ENCODE measurements around the gene MT1E.
"Not testable (repeated sequence)": the region's sequence is repeated elsewhere in the genome, so short reads cannot be mapped to it uniquely, and the experiment has no call there.

MT1E gene

DNA sequence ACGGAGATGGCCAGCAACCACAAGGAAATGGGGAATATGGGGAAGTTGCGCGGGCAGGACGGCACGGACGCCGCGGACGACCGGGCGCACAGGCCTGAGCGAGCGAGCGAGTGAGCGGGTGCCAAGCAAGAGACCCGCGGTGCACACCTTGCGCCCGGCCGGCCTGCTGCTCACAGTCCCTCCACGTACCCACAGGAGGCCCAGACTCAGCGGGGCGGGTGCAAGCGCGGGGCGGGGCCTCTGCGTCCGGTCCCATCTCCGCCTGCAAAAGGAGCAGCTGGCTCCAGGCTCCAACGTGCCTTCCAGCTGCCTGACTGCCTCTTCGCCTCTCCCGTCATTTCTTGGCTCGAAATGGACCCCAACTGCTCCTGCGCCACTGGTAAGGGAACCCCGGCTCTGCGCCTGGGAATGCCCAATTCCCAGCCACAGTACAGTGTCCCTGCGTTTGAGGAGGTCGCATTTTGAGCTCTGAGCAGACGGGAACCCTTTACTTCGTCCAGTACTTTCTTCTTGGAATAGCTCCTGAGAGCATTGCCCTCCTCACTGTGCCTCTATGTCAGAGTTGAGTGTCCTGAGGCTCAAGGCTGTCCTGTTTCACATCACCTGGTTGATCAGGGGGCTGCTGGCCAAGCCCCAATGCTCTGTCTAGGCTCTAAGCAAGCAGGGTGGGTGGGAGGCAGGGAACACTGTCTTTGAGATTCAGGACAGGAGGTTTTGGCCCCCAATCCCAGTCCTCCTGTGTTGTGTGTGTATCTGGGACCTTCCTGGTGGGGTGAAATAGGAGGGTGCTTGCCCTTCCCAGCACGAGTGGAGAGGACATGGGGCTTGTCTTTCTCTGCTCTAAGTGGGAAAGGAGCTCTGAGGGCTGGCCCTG lies 8.1 kb upstream of the MT1E start:
- Histone ChIP-seq H3K36me3 (ENCODE audit: control insufficient read depth, insufficient read depth, low read length, severe bottlenecking) (no peaks in the 10 kb centered on the region), H3K27me3 (replicated peaks; ENCODE audit: control insufficient read depth, insufficient read depth, low read length) (no peaks in the 10 kb centered on the region), H3K4me3 (ENCODE audit: low read length) (peak overlapping the region; percentile 78), H3K4me1 (ENCODE audit: control insufficient read depth, insufficient read depth, low read length) (peaks cover 19% of the 10 kb centered on the region), H3K9me3 (ENCODE audit: control insufficient read depth, low read length) (no peaks in the 10 kb centered on the region), H3K9ac (ENCODE audit: low read length) (peak overlapping the region; percentile 81)
- peak; percentile 28 for DNase-seq (ENCODE audit: low read depth)

DNA sequence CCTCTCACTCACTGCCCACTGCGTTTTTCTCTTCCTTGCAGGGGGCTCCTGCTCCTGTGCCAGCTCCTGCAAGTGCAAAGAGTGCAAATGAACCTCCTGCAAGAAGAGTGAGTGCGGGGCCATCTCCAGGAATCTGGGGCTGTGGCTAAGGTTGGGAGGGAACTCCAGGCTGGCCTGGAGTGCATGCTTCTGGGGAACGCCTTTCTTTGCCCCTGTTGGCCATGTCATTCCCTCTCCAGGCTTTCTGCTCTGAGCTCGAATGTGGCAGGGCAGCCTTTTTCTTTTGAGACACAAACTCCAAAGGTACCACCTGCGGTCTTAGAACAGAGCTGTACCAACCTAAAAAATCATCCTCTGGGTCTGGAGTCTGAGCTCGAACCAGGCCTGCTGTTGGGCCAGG lies 7.4 kb upstream of the MT1E start:
- no peaks in the 10 kb centered on the region for H3K9me3 ChIP-seq (ENCODE audit: control insufficient read depth, low read length)
- peaks cover 16% of the 10 kb centered on the region for H3K4me1 ChIP-seq (ENCODE audit: control insufficient read depth, insufficient read depth, low read length)
- no peak overlapping the region for H3K9ac ChIP-seq (ENCODE audit: low read length)
- no peak overlapping the region for H3K4me3 ChIP-seq (ENCODE audit: low read length)
- H3K27me3 ChIP-seq (replicated peaks; ENCODE audit: control insufficient read depth, insufficient read depth, low read length), result no peaks in the 10 kb centered on the region
- H3K36me3 ChIP-seq (ENCODE audit: control insufficient read depth, insufficient read depth, low read length, severe bottlenecking), result no peaks in the 10 kb centered on the region
- DNase-seq (ENCODE audit: low read depth), result no peak

DNA sequence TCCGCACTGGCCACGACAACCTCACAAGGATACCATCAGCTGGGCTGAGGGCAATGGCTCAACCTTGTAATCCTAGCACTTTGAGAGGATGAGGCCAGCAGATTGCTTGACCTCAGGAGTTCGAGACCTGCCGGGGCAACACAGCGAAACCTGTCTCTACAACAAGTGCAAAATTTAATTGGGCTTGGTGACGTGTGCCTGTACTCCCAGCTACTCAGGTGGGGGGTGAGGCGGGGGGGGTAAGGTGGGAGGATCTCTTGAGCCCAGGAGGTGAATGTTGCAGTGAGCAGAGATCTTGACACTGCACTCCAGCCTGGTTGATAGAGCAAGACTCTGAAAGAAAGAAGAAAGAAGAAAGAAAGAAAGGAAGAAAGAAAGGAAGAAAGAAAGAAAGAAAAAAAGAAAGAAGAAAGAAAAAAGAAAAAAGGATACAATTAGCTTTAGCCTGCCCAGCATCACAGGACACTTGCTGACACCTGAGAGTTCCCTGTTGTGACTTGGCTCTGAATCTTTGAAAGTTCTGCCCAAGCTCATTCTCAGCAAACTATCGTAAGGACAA lies 5.2 kb upstream of the MT1E start:
- no peak overlapping the region for H3K9ac ChIP-seq (ENCODE audit: low read length)
- DNase-seq (ENCODE audit: low read depth), result no peak
- H3K4me1 ChIP-seq (ENCODE audit: control insufficient read depth, insufficient read depth, low read length), result peaks cover 16% of the 10 kb centered on the region
- H3K36me3 ChIP-seq (ENCODE audit: control insufficient read depth, insufficient read depth, low read length, severe bottlenecking), result no peaks in the 10 kb centered on the region
- no peak overlapping the region for H3K4me3 ChIP-seq (ENCODE audit: low read length)
- no peaks in the 10 kb centered on the region for H3K27me3 ChIP-seq (replicated peaks; ENCODE audit: control insufficient read depth, insufficient read depth, low read length)
- H3K9me3 ChIP-seq (ENCODE audit: control insufficient read depth, low read length), result no peaks in the 10 kb centered on the region

DNA sequence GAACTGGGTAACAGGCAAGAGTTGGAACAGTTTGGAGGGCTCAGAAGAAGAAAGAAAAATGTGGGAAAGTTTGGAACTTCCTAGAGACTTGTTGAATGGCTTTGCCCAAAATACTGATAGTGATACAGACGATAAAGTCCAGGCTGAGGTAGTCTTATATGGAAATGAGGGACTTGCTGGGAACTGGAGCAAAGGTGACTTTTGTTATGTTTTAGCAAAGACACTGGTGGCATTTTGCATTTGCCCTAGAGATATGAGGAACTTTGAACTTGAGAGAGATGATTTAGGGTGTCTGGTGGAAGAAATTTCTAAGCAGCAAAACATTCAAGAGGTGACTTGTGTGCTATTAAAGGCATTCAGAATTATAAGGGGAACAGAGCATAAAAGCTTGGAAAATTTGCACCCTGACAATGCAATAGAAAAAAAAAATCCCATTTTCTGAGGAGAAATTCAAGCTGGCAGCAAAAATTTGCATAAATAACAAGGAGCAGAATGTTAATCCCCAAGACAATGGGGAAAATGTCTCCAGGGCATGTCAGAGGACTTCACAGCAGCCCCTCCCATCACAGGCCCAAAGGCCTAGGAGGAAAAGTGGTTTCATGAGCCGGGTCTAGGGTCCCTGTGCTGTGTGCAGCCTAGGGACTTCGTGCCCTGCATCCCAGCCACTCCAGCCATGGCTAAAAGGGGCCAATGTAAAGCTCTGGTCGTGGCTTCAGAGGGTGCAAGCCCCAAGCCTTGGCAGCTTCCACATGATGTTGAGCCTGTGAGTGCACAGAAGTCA lies 3.7 kb upstream of the MT1E start:
- DNase-seq (ENCODE audit: low read depth); H3K27me3 ChIP-seq (replicated peaks; ENCODE audit: control insufficient read depth, insufficient read depth, low read length): not testable (repeated sequence)

DNA sequence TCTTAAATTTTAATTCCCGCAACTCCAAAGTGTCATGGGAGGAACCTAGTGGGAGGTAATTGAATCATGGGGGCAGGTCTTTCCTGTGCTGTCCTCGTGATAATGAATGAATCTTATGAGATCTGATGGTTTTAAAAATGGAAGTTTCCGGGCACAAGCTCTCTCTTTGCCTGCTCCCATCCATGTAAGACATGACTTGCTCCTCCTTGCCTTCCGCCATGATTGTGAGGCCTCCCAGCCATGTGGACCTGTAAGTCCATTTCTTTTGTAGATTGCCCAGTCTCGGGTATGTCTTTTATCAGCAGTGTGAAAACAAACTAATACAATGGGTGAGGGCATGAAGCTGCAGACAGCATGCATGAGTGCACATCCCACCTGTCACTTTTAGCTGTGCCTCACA lies 2.4 kb upstream of the MT1E start:
- not testable (repeated sequence) for H3K27me3 ChIP-seq (replicated peaks; ENCODE audit: control insufficient read depth, insufficient read depth, low read length); DNase-seq (ENCODE audit: low read depth); H3K36me3 ChIP-seq (ENCODE audit: control insufficient read depth, insufficient read depth, low read length, severe bottlenecking); H3K9ac ChIP-seq (ENCODE audit: low read length); H3K9me3 ChIP-seq (ENCODE audit: control insufficient read depth, low read length); H3K4me3 ChIP-seq (ENCODE audit: low read length)
- peaks cover 22% of the 10 kb centered on the region for H3K4me1 ChIP-seq (ENCODE audit: control insufficient read depth, insufficient read depth, low read length)

More for the DNA sequence above, 3.7 kb upstream of the MT1E start:
- H3K4me3 ChIP-seq (ENCODE audit: low read length); H3K9ac ChIP-seq (ENCODE audit: low read length); H3K36me3 ChIP-seq (ENCODE audit: control insufficient read depth, insufficient read depth, low read length, severe bottlenecking); H3K9me3 ChIP-seq (ENCODE audit: control insufficient read depth, low read length): not testable (repeated sequence)
- H3K4me1 ChIP-seq (ENCODE audit: control insufficient read depth, insufficient read depth, low read length), result peaks cover 28% of the 10 kb centered on the region

DNA sequence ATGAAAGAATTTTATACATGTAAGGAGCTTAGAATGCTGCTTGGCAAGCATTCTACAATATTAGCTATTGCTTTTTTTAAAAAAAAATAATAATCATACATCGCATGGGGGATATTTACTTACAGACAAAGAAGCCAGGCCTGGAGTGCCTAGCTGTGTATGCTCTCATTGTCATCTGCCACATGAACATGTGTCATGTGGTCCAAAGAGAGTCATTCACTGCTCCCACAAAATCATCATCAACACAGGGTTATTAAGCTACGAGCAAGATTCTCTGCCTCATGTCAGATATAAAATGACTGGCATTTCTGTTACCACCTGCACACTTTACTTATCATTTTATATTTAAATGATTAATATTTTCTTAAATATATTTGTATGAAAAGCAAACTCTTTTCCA lies 1.9 kb upstream of the MT1E start:
- no peaks in the 10 kb centered on the region for H3K9me3 ChIP-seq (ENCODE audit: control insufficient read depth, low read length)
- H3K4me1 ChIP-seq (ENCODE audit: control insufficient read depth, insufficient read depth, low read length), result peaks cover 22% of the 10 kb centered on the region
- no peak overlapping the region for H3K9ac ChIP-seq (ENCODE audit: low read length)
- no peak overlapping the region for H3K4me3 ChIP-seq (ENCODE audit: low read length)
- H3K27me3 ChIP-seq (replicated peaks; ENCODE audit: control insufficient read depth, insufficient read depth, low read length), result no peaks in the 10 kb centered on the region
- no peak for DNase-seq (ENCODE audit: low read depth)
- H3K36me3 ChIP-seq (ENCODE audit: control insufficient read depth, insufficient read depth, low read length, severe bottlenecking), result no peaks in the 10 kb centered on the region

DNA sequence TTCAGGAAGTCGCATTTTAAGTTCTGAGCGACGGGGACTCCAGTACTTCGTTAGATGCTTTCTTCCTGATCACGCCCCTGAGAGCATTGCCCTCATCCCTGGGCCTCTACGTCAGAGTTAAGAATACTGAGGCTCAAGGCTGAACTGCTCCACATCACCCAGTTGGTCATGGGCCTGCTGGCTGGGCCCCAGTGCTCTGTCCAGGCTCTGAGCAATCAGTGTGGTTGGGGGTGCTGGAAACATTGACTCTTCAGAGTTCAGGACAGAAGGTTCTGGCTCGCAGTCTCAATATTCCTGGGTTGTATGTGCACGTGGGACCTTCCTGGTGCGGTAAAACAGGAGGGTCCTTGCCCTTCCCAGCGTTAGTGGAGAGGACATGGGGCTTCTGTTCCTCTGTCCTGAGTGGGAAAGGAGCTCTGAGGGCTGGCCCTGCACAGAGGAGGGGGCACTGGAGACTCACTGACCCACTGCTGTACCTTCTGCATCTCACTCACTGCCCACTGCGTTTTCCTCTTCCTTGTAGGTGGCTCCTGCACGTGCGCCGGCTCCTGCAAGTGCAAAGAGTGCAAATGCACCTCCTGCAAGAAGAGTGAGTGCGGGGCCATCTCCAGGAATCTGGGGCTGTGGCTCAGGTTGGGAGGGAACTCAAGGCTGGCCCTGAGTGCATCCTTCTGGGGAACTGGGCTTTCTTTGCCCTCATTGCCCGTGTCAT lies 518 bp downstream of the MT1E start:
- Histone ChIP-seq H3K9me3 (ENCODE audit: control insufficient read depth, low read length) (no peaks in the 10 kb centered on the region), H3K4me1 (ENCODE audit: control insufficient read depth, insufficient read depth, low read length) (peaks cover 22% of the 10 kb centered on the region), H3K9ac (ENCODE audit: low read length) (peak overlapping the region; percentile 98), H3K36me3 (ENCODE audit: control insufficient read depth, insufficient read depth, low read length, severe bottlenecking) (no peaks in the 10 kb centered on the region), H3K4me3 (ENCODE audit: low read length) (peak overlapping the region; percentile 92), H3K27me3 (replicated peaks; ENCODE audit: control insufficient read depth, insufficient read depth, low read length) (no peaks in the 10 kb centered on the region)
- DNase-seq (ENCODE audit: low read depth), result peak; percentile 49

DNA sequence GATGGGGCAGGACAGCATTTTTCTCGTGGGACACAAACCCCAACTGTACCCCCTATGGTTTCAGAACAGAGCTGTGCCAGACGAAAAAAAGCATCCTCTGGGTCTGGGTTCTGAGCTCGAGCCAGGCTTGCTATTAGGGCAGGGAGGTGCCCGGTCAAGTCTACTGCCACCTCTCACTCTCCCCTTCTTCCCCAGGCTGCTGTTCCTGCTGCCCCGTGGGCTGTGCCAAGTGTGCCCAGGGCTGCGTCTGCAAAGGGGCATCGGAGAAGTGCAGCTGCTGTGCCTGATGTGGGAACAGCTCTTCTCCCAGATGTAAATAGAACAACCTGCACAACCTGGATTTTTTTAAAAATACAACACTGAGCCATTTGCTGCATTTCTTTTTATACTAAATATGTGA lies 1.1 kb downstream of the MT1E start:
- Histone ChIP-seq H3K27me3 (replicated peaks; ENCODE audit: control insufficient read depth, insufficient read depth, low read length) (no peaks in the 10 kb centered on the region), H3K36me3 (ENCODE audit: control insufficient read depth, insufficient read depth, low read length, severe bottlenecking) (no peaks in the 10 kb centered on the region), H3K9ac (ENCODE audit: low read length) (peak overlapping the region; percentile 98), H3K4me3 (ENCODE audit: low read length) (peak overlapping the region; percentile 92), H3K9me3 (ENCODE audit: control insufficient read depth, low read length) (no peaks in the 10 kb centered on the region), H3K4me1 (ENCODE audit: control insufficient read depth, insufficient read depth, low read length) (peaks cover 22% of the 10 kb centered on the region)
- no peak for DNase-seq (ENCODE audit: low read depth)

DNA sequence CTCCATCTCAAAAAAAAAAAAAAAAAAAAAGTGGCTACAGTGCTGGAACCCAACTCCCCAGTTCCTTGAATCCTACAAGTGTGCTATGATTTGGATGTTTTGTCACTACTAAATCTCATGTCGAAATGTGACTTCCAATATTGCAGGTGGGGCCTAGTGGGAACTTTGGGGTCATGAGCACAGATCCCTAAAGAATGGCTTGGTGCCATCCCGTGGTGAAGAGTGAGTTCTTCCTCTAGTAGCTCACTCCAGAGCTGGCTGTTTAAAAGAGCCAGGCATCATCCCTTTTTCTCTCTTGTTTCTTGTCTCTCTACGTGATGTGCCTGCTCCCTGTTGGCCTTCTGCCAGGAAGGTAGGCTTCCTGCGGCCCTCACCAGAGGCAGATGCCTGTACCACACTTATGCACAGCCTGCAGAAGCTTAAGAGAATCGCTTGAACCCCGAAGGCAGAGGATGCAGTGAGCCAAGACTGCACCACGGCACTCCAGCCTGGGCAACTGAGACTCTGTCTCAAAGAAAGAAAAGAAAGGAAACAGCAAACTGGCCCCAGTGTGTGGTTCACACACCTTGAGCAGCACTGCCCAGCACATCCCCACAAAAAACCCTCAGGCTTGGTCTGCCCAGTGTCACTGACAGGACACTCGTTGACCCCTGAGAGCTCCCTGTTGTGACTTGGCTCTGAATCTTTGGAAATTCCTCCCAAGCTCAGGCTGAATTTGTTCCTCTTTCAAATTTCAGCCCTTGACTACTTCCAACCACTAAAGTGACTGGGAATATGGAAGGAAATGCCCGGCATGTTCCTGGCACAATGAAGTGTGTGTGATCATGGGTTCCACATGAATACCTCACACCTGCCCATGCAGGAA lies 3.1 kb downstream of the MT1E start:
- Histone ChIP-seq H3K9ac (ENCODE audit: low read length) (no peak overlapping the region), H3K9me3 (ENCODE audit: control insufficient read depth, low read length) (no peaks in the 10 kb centered on the region), H3K27me3 (replicated peaks; ENCODE audit: control insufficient read depth, insufficient read depth, low read length) (no peaks in the 10 kb centered on the region), H3K36me3 (ENCODE audit: control insufficient read depth, insufficient read depth, low read length, severe bottlenecking) (no peaks in the 10 kb centered on the region), H3K4me1 (ENCODE audit: control insufficient read depth, insufficient read depth, low read length) (peaks cover 29% of the 10 kb centered on the region), H3K4me3 (ENCODE audit: low read length) (no peak overlapping the region)
- DNase-seq (ENCODE audit: low read depth), result no peak

DNA sequence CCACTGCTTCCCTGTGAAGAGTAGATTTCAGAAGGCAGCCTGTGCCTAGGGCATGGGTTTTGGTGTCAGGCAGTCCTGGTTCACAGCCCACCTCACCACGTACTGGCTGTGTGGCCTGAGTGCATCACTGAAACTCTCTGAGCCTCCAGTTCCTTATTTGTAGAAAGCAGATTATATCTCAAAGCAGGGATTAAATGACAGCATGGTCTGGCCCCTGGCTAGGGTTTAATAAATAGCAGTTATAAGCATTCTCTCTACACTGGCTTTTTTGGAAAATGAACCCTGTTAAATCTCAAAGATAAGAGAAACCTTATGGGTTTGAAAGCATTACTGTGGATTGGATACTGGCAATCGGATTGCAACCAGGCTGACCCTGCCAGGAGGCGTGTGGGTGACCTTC lies 4.0 kb downstream of the MT1E start:
- Histone ChIP-seq H3K27me3 (replicated peaks; ENCODE audit: control insufficient read depth, insufficient read depth, low read length) (no peaks in the 10 kb centered on the region), H3K36me3 (ENCODE audit: control insufficient read depth, insufficient read depth, low read length, severe bottlenecking) (no peaks in the 10 kb centered on the region), H3K4me1 (ENCODE audit: control insufficient read depth, insufficient read depth, low read length) (peaks cover 29% of the 10 kb centered on the region), H3K9me3 (ENCODE audit: control insufficient read depth, low read length) (no peaks in the 10 kb centered on the region), H3K4me3 (ENCODE audit: low read length) (no peak overlapping the region), H3K9ac (ENCODE audit: low read length) (no peak overlapping the region)
- DNase-seq (ENCODE audit: low read depth), result no peak

All from adipocyte (in vitro differentiated cells).